ENCODE results near the gene AOPEP.

The AOPEP gene

GRCh38 chr9:94991961-94992907 lies 265.7 kb downstream of the AOPEP start:
- no peaks in the 10 kb centered on the region for H3K9me3 Mint-ChIP-seq
- H3K27ac Mint-ChIP-seq: no peak overlapping the region
- H3K4me3 Mint-ChIP-seq: no peak overlapping the region
- peaks cover 2% of the 10 kb centered on the region for H3K27me3 Mint-ChIP-seq
- peaks cover 12% of the 10 kb centered on the region for H3K36me3 Mint-ChIP-seq
- H3K4me1 Mint-ChIP-seq: no peaks in the 10 kb centered on the region

DNA sequence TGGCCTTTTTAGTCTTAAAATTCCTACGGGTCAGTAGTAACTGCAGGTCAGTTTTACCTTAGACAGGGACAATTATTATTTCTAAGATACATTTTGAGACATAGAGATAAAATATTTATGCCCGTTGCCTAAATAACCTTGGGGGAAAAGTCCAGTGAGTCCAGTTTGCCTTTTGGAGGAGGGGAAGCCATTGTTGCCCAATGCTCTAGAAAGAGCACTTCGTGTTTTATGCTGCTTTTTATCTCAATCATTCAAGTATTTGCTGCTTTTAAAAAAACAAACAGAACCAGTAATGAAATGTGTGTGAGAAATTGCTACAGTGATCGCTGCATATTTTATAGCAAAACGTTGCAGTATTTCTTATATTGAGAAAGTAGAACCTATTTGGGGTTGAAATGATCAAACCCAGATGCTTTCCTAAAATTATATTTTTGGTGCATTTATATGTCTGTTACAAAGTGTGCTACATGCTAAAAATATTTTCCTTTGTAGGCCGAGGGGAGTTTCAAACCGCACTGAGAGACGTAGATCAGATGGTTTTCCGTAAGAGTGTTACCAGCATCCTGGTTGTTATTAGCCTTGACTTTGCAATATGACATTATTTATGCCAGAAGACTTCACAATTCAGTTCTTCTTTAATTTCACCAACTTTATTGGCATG lies 266.8 kb downstream of the AOPEP start:
- no peak overlapping the region for H3K4me3 Mint-ChIP-seq
- no peak overlapping the region for H3K27ac Mint-ChIP-seq
- peaks cover 2% of the 10 kb centered on the region for H3K27me3 Mint-ChIP-seq
- H3K9me3 Mint-ChIP-seq: no peaks in the 10 kb centered on the region
- no peaks in the 10 kb centered on the region for H3K4me1 Mint-ChIP-seq
- peaks cover 8% of the 10 kb centered on the region for H3K36me3 Mint-ChIP-seq

- H3K36me3 Mint-ChIP-seq: peaks cover 5% of the 10 kb centered on the region
- peaks cover 3% of the 10 kb centered on the region for H3K27me3 Mint-ChIP-seq
- no peak overlapping the region for H3K4me3 Mint-ChIP-seq
- H3K4me1 Mint-ChIP-seq: no peaks in the 10 kb centered on the region
- no peak overlapping the region for H3K27ac Mint-ChIP-seq
- H3K9me3 Mint-ChIP-seq: no peaks in the 10 kb centered on the region
Measured at GRCh38 chr9:94993821-94994165, 267.3 kb downstream of the AOPEP start.

GRCh38 chr9:94995048-94995693 lies 268.7 kb downstream of the AOPEP start:
- peaks cover 5% of the 10 kb centered on the region for H3K36me3 Mint-ChIP-seq
- H3K27ac Mint-ChIP-seq: no peak overlapping the region
- H3K4me3 Mint-ChIP-seq: no peak overlapping the region
- peaks cover 10% of the 10 kb centered on the region for H3K27me3 Mint-ChIP-seq
- no peaks in the 10 kb centered on the region for H3K9me3 Mint-ChIP-seq
- no peaks in the 10 kb centered on the region for H3K4me1 Mint-ChIP-seq

GRCh38 chr9:94996641-94997040 lies 270.1 kb downstream of the AOPEP start:
- H3K4me1 Mint-ChIP-seq: no peaks in the 10 kb centered on the region
- H3K27ac Mint-ChIP-seq: no peak overlapping the region
- H3K27me3 Mint-ChIP-seq: peaks cover 15% of the 10 kb centered on the region
- no peak overlapping the region for H3K4me3 Mint-ChIP-seq
- H3K36me3 Mint-ChIP-seq: peaks cover 8% of the 10 kb centered on the region
- H3K9me3 Mint-ChIP-seq: no peaks in the 10 kb centered on the region

DNA sequence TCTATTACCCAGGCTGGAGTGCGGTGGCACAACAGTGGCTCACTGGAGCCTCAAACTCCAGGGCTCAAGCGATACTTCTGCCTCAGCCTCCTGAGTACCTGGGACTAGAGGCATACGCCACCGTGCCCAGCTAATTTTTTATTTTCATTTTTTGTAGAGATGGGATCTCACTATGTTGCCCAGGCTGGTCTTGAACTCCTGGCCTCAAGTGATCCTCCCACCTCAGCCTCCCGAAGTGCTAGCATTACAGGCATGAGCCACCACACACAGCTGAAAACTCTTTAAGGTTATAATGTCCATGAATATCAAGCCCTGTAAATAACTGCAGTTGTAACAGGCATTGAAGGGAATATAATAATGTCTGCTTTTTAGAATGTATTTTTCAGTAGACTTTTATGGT lies 271.2 kb downstream of the AOPEP start:
- Mint-ChIP-seq H3K27me3 (peaks cover 18% of the 10 kb centered on the region), H3K36me3 (peaks cover 6% of the 10 kb centered on the region), H3K9me3 (no peaks in the 10 kb centered on the region), H3K27ac (no peak overlapping the region), H3K4me3 (no peak overlapping the region), H3K4me1 (peaks cover 3% of the 10 kb centered on the region)

GRCh38 chr9:94999832-95000231 lies 273.3 kb downstream of the AOPEP start:
- Mint-ChIP-seq H3K4me1 (peaks cover 8% of the 10 kb centered on the region), H3K4me3 (no peak overlapping the region), H3K27ac (no peak overlapping the region), H3K36me3 (peaks cover 2% of the 10 kb centered on the region), H3K27me3 (peaks cover 28% of the 10 kb centered on the region), H3K9me3 (no peaks in the 10 kb centered on the region)

DNA sequence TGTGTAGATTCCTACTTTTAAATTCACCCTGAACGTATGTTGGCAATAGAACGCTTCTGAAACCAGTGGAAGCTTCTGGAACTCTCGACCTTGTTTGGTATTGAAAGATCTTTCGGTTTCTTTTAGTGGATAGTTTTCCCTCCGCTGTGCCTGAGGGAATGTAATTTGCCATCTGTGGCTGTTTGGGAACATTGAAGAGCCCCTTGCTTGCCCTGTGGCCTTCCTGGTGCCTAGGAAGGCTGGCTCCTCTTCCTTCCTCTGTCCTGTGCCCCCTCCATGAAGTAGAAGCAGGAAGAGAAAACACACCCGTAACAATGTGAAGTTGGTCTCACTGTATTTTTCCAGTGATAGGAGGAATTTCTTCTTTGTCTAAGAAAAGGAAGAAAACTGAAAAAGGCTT lies 274.3 kb downstream of the AOPEP start:
- H3K27me3 Mint-ChIP-seq: peaks cover 28% of the 10 kb centered on the region
- H3K4me1 Mint-ChIP-seq: peaks cover 8% of the 10 kb centered on the region
- H3K36me3 Mint-ChIP-seq: peaks cover 2% of the 10 kb centered on the region
- no peak overlapping the region for H3K4me3 Mint-ChIP-seq
- H3K27ac Mint-ChIP-seq: peak overlapping the region; percentile 23
- no peaks in the 10 kb centered on the region for H3K9me3 Mint-ChIP-seq

GRCh38 chr9:95001720-95002119 lies 275.2 kb downstream of the AOPEP start:
- Mint-ChIP-seq H3K4me1 (peaks cover 8% of the 10 kb centered on the region), H3K9me3 (no peaks in the 10 kb centered on the region), H3K4me3 (no peak overlapping the region), H3K36me3 (peaks cover 2% of the 10 kb centered on the region), H3K27me3 (peaks cover 28% of the 10 kb centered on the region), H3K27ac (no peak overlapping the region)

- Mint-ChIP-seq H3K4me3 (peak overlapping the region; percentile 76), H3K9me3 (no peaks in the 10 kb centered on the region), H3K27me3 (peaks cover 25% of the 10 kb centered on the region), H3K27ac (no peak overlapping the region), H3K36me3 (peaks cover 5% of the 10 kb centered on the region), H3K4me1 (peaks cover 8% of the 10 kb centered on the region)
Measured at GRCh38 chr9:95003689-95004410, 277.4 kb downstream of the AOPEP start.

GRCh38 chr9:95004411-95005277 lies 278.1 kb downstream of the AOPEP start:
- Mint-ChIP-seq H3K9me3 (no peaks in the 10 kb centered on the region), H3K4me1 (peaks cover 8% of the 10 kb centered on the region), H3K36me3 (peaks cover 5% of the 10 kb centered on the region), H3K27ac (no peak overlapping the region), H3K4me3 (peak overlapping the region; percentile 76), H3K27me3 (peaks cover 22% of the 10 kb centered on the region)

DNA sequence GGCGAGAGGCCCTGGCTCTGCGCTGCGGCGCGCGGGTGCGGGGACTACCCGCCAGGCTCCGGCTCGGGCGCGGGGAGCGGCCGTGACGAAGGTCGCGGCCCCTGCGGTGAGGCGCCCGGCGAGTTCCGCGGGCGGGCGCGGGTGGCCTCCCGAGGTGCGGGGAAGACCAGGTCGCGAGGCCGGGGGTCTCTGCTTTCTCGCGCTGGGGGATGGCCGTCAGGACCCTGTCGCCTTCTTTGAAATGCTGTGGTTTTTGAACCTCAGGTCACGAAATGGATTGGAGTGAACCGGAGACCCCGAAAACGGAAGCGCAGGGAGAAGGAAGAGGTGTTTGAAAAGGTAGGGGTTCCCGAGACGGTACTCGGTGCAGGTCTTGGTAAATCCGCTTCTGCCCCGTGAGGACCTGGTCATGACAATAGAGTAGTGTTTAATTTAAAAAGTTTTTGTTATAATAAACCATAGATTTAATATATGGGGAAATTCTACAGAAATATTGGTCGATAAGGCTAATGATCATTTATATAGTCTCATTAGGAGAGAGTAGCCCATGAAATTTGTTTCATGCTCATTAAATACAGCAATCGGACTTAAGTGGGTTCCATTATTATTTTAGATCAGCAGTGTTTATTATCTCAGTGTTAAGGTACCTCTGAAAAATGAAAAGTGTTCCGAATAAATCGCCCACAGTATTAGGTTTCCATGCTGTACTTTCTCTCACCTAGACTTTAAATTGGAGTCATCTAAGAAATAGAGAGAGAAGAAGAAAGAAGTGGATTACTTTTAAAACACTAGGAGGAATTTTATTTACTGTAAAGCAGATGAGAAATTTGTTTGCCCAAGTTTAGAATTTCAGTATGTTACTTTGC lies 279.0 kb downstream of the AOPEP start:
- H3K9me3 Mint-ChIP-seq: no peaks in the 10 kb centered on the region
- H3K4me1 Mint-ChIP-seq: peaks cover 8% of the 10 kb centered on the region
- H3K27me3 Mint-ChIP-seq: peaks cover 19% of the 10 kb centered on the region
- peaks cover 5% of the 10 kb centered on the region for H3K36me3 Mint-ChIP-seq
- H3K4me3 Mint-ChIP-seq: peak overlapping the region; percentile 78
- no peak overlapping the region for H3K27ac Mint-ChIP-seq

GRCh38 chr9:95007226-95007869 lies 280.8 kb downstream of the AOPEP start:
- Mint-ChIP-seq H3K9me3 (no peaks in the 10 kb centered on the region), H3K27me3 (peaks cover 13% of the 10 kb centered on the region), H3K4me1 (peaks cover 8% of the 10 kb centered on the region), H3K4me3 (no peak overlapping the region), H3K36me3 (peaks cover 2% of the 10 kb centered on the region), H3K27ac (no peak overlapping the region)
